ENCODE data around the gene DLX1. TPM values are rescaled to one million over a fixed set of nuclear protein-coding genes. Genes with fewer than 3 reads are reported as not detected.

Gene DLX1
- total RNA-seq, 1 donor from 2014 or later: not detected

DNA sequence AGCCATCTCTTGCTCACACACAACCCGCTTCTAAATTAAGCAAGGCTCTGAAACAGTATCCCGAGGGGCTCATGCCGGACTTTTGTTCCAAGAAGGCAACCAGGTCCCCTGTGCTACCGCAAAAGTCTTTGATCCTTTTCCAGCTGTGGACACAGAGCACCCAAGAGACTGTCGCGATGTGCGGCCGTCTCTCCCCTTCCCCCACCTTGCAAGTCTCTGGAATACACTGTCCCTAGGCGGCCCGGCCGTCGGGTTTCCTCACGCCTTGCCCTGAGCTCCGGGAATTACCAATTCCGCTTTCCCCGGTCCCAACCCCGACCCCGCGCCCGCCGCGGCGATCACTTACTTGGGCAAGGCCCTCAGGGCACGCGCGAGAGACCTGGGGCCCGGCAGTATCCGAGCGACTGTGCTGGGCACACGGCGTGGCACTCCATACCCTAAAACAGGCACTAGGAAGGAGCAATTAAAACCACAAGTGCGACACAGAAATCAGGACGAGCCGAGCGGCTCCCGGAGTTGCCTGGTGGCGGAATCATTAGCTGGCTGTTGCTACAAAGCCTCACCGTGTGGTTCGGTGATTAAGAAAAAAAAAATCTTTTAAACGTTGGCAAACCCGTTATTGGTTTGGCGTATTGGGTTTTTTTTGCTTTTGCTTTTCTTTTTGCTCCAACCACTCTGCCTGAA, 2.2 kb upstream of the DLX1 start:
- no peak overlapping the region for H3K4me3 ChIP-seq (ENCODE audit: low read depth, low read length)
- TF ChIP-seq, protein P1, sequence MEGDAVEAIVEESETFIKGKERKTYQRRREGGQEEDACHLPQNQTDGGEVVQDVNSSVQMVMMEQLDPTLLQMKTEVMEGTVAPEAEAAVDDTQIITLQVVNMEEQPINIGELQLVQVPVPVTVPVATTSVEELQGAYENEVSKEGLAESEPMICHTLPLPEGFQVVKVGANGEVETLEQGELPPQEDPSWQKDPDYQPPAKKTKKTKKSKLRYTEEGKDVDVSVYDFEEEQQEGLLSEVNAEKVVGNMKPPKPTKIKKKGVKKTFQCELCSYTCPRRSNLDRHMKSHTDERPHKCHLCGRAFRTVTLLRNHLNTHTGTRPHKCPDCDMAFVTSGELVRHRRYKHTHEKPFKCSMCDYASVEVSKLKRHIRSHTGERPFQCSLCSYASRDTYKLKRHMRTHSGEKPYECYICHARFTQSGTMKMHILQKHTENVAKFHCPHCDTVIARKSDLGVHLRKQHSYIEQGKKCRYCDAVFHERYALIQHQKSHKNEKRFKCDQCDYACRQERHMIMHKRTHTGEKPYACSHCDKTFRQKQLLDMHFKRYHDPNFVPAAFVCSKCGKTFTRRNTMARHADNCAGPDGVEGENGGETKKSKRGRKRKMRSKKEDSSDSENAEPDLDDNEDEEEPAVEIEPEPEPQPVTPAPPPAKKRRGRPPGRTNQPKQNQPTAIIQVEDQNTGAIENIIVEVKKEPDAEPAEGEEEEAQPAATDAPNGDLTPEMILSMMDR (conservative IDR thresholded peaks at IDR 0.05; ENCODE audit: low read depth, low read length): no peak
- DNase-seq (ENCODE audit: low read depth): no peak

DNA sequence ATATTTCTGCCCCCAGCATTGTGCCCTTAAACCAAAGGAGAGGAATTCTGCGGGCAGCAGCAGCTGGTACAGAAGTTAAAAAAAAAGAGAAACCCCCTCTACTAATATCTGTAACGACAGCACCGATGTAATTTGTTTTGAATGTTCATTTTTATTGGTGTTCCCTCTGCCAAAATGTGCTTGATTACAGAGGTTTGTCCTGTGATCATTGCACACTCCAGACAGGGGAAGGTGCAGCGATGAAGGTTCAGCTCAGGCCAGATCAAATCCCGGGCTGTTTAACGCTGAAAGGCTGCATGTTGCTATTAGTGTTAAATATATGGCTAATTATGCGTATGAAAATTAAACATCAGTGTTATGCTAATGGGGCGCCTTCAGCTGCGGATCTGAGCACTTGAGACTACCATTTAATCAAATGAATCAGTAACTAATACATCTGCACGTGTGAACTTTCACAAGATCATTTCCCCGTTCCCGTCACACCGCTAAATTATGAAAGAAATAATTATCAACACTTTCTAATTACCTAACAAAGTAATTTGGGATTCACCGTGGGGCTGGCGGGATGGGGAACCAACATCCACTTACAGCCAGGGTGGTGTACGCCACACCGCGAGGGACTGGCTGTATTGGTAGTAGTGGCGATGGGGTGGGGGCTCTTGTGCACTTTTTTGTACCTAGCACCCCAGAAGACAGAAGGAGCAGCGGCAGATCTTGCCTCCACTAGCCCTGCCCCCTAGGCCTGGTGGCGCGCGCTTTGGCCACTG, 1.5 kb upstream of the DLX1 start:
- TF ChIP-seq, protein P1 (conservative IDR thresholded peaks at IDR 0.05; ENCODE audit: low read depth, low read length): no peak
- H3K4me3 ChIP-seq (ENCODE audit: low read depth, low read length): no peak overlapping the region
- no peak for DNase-seq (ENCODE audit: low read depth)

DNA sequence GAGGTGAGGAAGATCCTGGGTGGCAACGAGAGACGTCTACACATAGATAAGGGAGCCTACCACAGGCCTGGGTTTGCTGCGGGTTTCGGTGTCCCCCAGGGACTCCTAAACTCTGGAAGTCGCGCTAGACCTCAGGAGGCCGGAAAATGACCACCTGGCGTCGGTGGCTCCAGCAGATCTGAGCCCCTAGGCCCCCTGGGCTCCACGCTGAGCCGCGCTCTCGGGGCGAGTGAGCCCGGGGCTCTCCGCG, 987 bp upstream of the DLX1 start:
- DNase-seq (ENCODE audit: low read depth): no peak
- TF ChIP-seq, protein P1 (conservative IDR thresholded peaks at IDR 0.05; ENCODE audit: low read depth, low read length): no peak

DNA sequence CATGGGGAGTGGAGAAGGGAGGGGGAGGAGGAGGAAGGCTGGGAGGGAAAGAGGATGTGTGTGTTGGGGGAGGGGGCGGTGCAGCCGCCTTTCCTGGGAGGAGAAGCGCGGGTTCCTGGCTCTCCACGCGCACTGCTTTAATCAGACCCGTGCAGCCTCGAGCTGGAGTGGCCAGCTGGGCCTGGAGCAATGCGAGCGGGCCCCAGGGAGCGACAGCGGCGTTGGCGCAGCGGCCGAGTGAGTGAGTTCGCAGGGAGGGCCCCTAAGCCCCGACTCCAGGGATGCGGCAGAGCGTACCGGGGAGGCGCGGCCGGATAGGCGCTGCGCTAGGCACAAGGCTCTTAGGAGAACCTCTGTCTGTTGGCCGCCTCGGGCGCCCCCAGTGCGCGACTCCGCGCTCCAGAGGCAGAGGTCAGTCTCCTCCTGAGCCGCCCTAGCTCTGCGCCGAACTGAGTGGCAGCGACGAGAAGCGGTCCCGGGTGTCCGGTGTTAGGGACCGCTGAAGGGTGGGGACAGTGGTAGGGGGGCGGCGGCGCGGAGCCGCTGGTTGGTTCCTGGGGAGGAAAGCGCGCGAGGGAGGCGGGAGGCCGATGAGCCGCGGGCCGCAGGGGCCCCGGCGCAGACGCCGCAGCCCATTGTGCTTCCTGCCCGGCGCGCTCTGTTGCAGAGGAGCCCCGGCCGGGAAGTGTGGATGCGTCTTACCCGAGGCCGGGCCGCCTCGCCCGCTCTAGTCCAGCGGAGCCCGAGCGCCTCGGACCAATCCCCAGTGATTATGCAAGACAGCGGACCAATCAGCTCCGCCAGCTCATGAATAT, 455 bp upstream of the DLX1 start:
- H3K4me3 ChIP-seq (ENCODE audit: low read depth, low read length): peak overlapping the region; percentile 50
- TF ChIP-seq, protein P1 (conservative IDR thresholded peaks at IDR 0.05; ENCODE audit: low read depth, low read length): no peak
- DNase-seq (ENCODE audit: low read depth): peak; percentile 51

More for the DNA sequence above, 987 bp upstream of the DLX1 start:
- peak overlapping the region; percentile 50 for H3K4me3 ChIP-seq (ENCODE audit: low read depth, low read length)

DNA sequence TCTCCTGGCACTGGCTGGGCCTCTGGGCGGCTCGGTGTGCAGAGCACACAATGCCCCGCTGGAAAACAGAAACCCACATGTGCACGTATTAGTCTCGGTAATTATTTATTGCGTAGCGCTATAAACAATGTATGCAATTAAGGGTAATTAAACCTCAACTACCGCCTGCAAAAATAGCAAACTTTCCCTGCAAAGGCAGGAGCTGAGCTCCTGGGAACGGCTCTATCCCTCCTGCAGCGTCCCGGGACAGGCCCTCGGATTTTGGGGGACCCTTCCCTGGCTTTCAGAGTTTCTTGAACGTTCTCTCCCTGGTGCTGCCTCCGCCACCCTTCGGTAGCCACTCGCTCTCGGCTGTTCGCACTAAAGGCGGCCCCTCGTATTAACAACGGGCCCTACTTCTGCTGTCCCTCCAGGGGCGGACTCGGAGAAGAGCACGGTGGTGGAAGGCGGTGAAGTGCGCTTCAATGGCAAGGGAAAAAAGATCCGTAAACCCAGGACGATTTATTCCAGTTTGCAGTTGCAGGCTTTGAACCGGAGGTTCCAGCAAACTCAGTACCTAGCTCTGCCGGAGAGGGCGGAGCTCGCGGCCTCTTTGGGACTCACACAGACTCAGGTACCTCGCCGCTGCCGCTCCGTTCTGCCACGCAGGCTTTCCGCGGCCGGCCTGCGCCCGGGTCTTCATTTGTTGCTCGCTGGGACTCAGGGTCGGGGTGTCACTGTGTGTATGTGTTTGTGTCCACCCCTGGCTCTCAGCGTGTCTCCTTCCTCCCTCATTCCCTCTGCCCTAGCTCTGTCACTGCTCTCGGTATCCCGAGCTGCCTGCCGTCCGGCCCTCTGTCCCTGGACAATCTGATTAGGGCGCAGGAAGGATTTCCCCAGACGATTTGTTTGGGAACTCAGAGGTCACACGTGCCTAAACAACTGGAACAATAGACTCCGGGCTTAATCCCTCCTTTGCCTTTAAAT, 1.2 kb downstream of the DLX1 start:
- TF ChIP-seq, protein P1 (conservative IDR thresholded peaks at IDR 0.05; ENCODE audit: low read depth, low read length): peak; percentile 5
- no peak for DNase-seq (ENCODE audit: low read depth)
- no peak overlapping the region for H3K4me3 ChIP-seq (ENCODE audit: low read depth, low read length)

DNA sequence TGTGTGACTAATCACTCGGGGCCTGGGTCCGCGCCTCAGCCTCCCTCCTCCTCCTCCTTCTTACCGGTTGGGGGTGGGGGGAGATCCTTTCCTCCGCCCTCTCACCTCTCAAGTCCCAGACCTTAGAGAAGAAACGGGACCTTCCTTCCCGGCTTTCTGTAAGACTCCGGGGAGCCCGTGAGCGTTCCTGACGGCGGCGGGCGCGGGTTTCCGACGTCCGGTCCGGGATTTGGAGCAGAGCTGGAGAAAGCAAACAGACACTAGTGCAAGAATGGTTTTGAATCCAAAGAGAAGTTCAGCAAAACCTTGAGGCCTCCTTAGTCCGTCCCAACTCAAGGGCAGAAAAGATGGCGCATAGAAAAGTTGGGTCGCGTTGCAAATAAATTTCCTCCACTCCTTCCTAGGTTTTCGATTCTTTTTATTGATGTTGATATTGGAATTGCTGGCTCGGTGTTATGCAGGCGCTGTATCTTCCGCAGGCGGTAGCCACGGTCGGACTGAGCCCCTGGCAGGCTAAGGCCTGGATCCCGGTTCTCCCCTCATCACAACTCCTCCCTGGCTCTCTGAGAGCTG, 2.0 kb downstream of the DLX1 start:
- H3K4me3 ChIP-seq (ENCODE audit: low read depth, low read length): no peak overlapping the region
- TF ChIP-seq, protein P1 (conservative IDR thresholded peaks at IDR 0.05; ENCODE audit: low read depth, low read length): no peak
- DNase-seq (ENCODE audit: low read depth): no peak

Measured in epithelial cell of proximal tubule (primary cell).